A549 (cell line): ENCODE measurements around the gene CUEDC2. TPM values are rescaled to one million over a fixed set of nuclear protein-coding genes. Genes with fewer than 3 reads are reported as not detected.

Experiments used
- ATAC-seq, 2 experiments: fragments of 200-7000 bp in 1 of 2; fragments of >200 bp in 1 of 2; cut with Nextera tagmentation in 1 of 2; cut with Tn5 transposase in 1 of 2; 3 replicates each; pipeline versions ENCODE4 v1.8.0 to v1.9.1; 2018 to 2020; ENCODE audit warnings: mild to moderate bottlenecking in 1 of 2, moderate library complexity in 1 of 2
- CTCF ChIA-PET: fragments of 300-600 bp; sonication (Branson Sonifier 250); formaldehyde crosslinking; extraction: SDS; loops from one replicate; lab custom pipeline; 2021; ENCODE audit warnings: antibody characterized with exemption, inconsistent platforms; lab: Yijun Ruan, JAX
- POLR2A ChIA-PET: fragments of 350-600 bp; formaldehyde crosslinking; extraction: SDS; loops from one replicate; lab custom pipeline; 2021; ENCODE audit warnings: antibody characterized with exemption, inconsistent platforms; lab: Yijun Ruan, JAX
- DNase-seq, 2 experiments: peaks; one replicate each; pipeline versions ENCODE4 v3.0.0 to v3.0.0-alpha.2; 2011 to 2016; ENCODE audit warnings: low read depth in 1 of 2, low spot score in 1 of 2
- FAIRE-seq: peaks from 2 replicates; lab custom pipeline; 2011; peaks lifted over from hg19 to GRCh38; lab: Jason Lieb, UNC
- H3K27ac ChIP-seq, 2 experiments: fragments of >200 bp; sonication (Bioruptor Twin); formaldehyde crosslinking; 3 replicates each; pipeline ENCODE4 v1.5.1; 2016 to 2017
- H3K4me1 ChIP-seq: fragments of >200 bp; sonication (Bioruptor Twin); formaldehyde crosslinking; 3 replicates; pipeline ENCODE4 v1.6.1; 2016
- H3K4me2 ChIP-seq: fragments of >200 bp; sonication (Bioruptor Twin); formaldehyde crosslinking; 3 replicates; pipeline ENCODE4 v1.6.1; 2016
- H3K4me3 ChIP-seq: fragments of >200 bp; sonication (Bioruptor Twin); formaldehyde crosslinking; 3 replicates; pipeline ENCODE4 v1.5.1; 2016
- H3K9me3 ChIP-seq: fragments of >200 bp; sonication (Bioruptor Twin); formaldehyde crosslinking; 3 replicates; pipeline ENCODE4 v1.6.1; 2016
- BHLHE40 ChIP-seq: IDR thresholded peaks from 2 replicates; pipeline ENCODE4 v1.6.1; 2012; ENCODE audit warnings: low read depth, low read length, inconsistent platforms
- CBX2 ChIP-seq: fragments of 200-600 bp; sonication (generic); IDR thresholded peaks from 2 replicates; pipeline ENCODE4 v1.6.1; 2016; ENCODE audit warnings: low read depth, mild to moderate bottlenecking, borderline replicate concordance
- CHD2 ChIP-seq: fragments of 150-350 bp; IDR thresholded peaks from 2 replicates; pipeline ENCODE4 v1.6.1; 2014; ENCODE audit warnings: low read length; ENCODE audit not compliant: partially characterized antibody
- EHF ChIP-seq: fragments of 250-450 bp; sonication (Bioruptor Pico); IDR thresholded peaks from 2 replicates; pipeline ENCODE4 v1.5.0; 2020; ENCODE audit warnings: mild to moderate bottlenecking
- ESRRA ChIP-seq: fragments of 150-350 bp; IDR thresholded peaks from 2 replicates; pipeline ENCODE4 v1.6.1; 2014; ENCODE audit warnings: mild to moderate bottlenecking, low read length, borderline replicate concordance
- GATA3 ChIP-seq: IDR thresholded peaks from 2 replicates; pipeline ENCODE4 v1.6.1; 2012; ENCODE audit warnings: borderline replicate concordance
- HDAC2 ChIP-seq: fragments of 200-600 bp; sonication (generic); IDR thresholded peaks from 2 replicates; pipeline ENCODE4 v1.6.1; 2016
- HOXB13 ChIP-seq: fragments of 250-450 bp; sonication (Bioruptor Pico); IDR thresholded peaks from 2 replicates; pipeline ENCODE4 v1.5.0; 2020; ENCODE audit warnings: low read depth, mild to moderate bottlenecking, moderate library complexity
- HOXB5 ChIP-seq: fragments of 250-450 bp; sonication (Bioruptor Pico); IDR thresholded peaks from 2 replicates; pipeline ENCODE4 v1.5.0; 2020; ENCODE audit warnings: mild to moderate bottlenecking, moderate library complexity
- JUN ChIP-seq, 2 experiments: fragments of >200 bp; sonication (Bioruptor Twin); formaldehyde crosslinking; IDR thresholded peaks; 2 replicates in 1 of 2; 3 replicates in 1 of 2; pipeline ENCODE4 v1.6.1; 2016 to 2017
- KDM1A ChIP-seq: fragments of 200-600 bp; sonication (generic); IDR thresholded peaks from 2 replicates; pipeline ENCODE4 v1.6.1; 2016; ENCODE audit warnings: low read depth, mild to moderate bottlenecking
- KDM5A ChIP-seq: fragments of 200-600 bp; sonication (generic); IDR thresholded peaks from 2 replicates; pipeline ENCODE4 v1.6.1; 2016; ENCODE audit warnings: antibody characterized with exemption, mild to moderate bottlenecking
- MAFK ChIP-seq: fragments of 450-650 bp; IDR thresholded peaks from 2 replicates; pipeline ENCODE4 v1.6.1; 2014; ENCODE audit not compliant: partially characterized antibody
- NFE2L2 ChIP-seq: fragments of 150-350 bp; conservative IDR thresholded peaks from 2 replicates; pipeline ENCODE4 v1.6.1; 2014; ENCODE audit warnings: low read length
- PHF8 ChIP-seq: fragments of 200-600 bp; sonication (generic); IDR thresholded peaks from 2 replicates; pipeline ENCODE4 v1.6.1; 2016; ENCODE audit warnings: low read depth, mild to moderate bottlenecking, antibody characterized with exemption, moderate library complexity, borderline replicate concordance
- RAD21 ChIP-seq, 2 experiments: fragments of >200 bp in 1 of 2; sonication (Bioruptor Twin) in 1 of 2; formaldehyde crosslinking in 1 of 2; IDR thresholded peaks in 1 of 2; conservative IDR thresholded peaks in 1 of 2; 2 replicates in 1 of 2; 3 replicates in 1 of 2; pipeline ENCODE4 v1.6.1; 2012 to 2018; ENCODE audit warnings: inconsistent platforms in 1 of 2
- RARB ChIP-seq: fragments of 250-450 bp; sonication (Bioruptor Pico); IDR thresholded peaks from 2 replicates; pipeline ENCODE4 v1.8.0; 2021; ENCODE audit warnings: mild to moderate bottlenecking, moderate library complexity
- RCOR1 ChIP-seq: fragments of 150-350 bp; IDR thresholded peaks from 2 replicates; pipeline ENCODE4 v1.6.1; 2014; ENCODE audit warnings: antibody characterized with exemption, low read length, low read depth
- RFX5 ChIP-seq: fragments of 450-650 bp; IDR thresholded peaks from 2 replicates; pipeline ENCODE4 v1.7.1; 2014; ENCODE audit warnings: antibody characterized with exemption, mild to moderate bottlenecking, moderate library complexity
- RNF2 ChIP-seq: fragments of 200-600 bp; sonication (generic); IDR thresholded peaks from 2 replicates; pipeline ENCODE4 v1.6.1; 2016; ENCODE audit warnings: low read depth, mild to moderate bottlenecking, antibody characterized with exemption, moderate library complexity, borderline replicate concordance
- SREBF2 ChIP-seq: fragments of 450-650 bp; IDR thresholded peaks from 2 replicates; pipeline ENCODE4 v1.6.1; 2014; ENCODE audit warnings: mild to moderate bottlenecking, moderate library complexity
- TFCP2L1 ChIP-seq: fragments of 250-450 bp; sonication (Bioruptor Pico); IDR thresholded peaks from 2 replicates; pipeline ENCODE4 v1.5.0; 2021; ENCODE audit warnings: mild to moderate bottlenecking
- ZC3H11A ChIP-seq: fragments of 450-650 bp; IDR thresholded peaks from 2 replicates; pipeline ENCODE4 v1.6.1; 2014; ENCODE audit warnings: antibody characterized with exemption, mild to moderate bottlenecking
- ZNF302 ChIP-seq: fragments of 250-450 bp; sonication (Bioruptor Pico); IDR thresholded peaks from 2 replicates; pipeline ENCODE4 v1.9.0; 2021; ENCODE audit warnings: inconsistent platforms, mild to moderate bottlenecking, moderate library complexity
- ZSCAN20 ChIP-seq: fragments of 250-450 bp; sonication (Bioruptor Pico); IDR thresholded peaks from 2 replicates; pipeline ENCODE4 v1.8.0; 2022; ENCODE audit warnings: mild to moderate bottlenecking, moderate library complexity
- WGBS: methylation state at CpG from one replicate; pipeline ENCODE4 v1.1.6; 2017; ENCODE audit errors: missing lambda C conversion rate; 5-methylcytosine and 5-hydroxymethylcytosine counted together
- polyA plus RNA-seq, 4 experiments: library from polyadenylated mRNA; depleted of rRNA in 3 of 4; stranded (reverse); fragments of >200 nt; fragmentation: RNase III in 1 of 4; extraction: RNeasy Plus Mini Kit Qiagen cat#74134 plus additional on column Dnase treatment in 1 of 4; gene quantifications; 2 replicates in 3 of 4; 3 replicates in 1 of 4; pipeline ENCODE4 v1.2.3, GENCODE V29; 2011 to 2017
- TF ChIP-seq, protein P1 (sequence below): IDR thresholded peaks from 2 replicates; pipeline ENCODE4 v1.6.1; 2012; ENCODE audit warnings: low read depth, borderline replicate concordance
- TF ChIP-seq, protein P2 (sequence below): fragments of >200 bp; sonication (Bioruptor Twin); formaldehyde crosslinking; IDR thresholded peaks from 3 replicates; pipeline ENCODE4 v1.6.1; 2016
- TF ChIP-seq, protein P3 (sequence below): IDR thresholded peaks from 2 replicates; pipeline ENCODE4 v1.6.1; 2012

Gene CUEDC2
- polyA plus RNA-seq, 2 of the 4 experiments (the other 2 are of a cell fraction) = 43.7 to 67.4 TPM

DNA sequence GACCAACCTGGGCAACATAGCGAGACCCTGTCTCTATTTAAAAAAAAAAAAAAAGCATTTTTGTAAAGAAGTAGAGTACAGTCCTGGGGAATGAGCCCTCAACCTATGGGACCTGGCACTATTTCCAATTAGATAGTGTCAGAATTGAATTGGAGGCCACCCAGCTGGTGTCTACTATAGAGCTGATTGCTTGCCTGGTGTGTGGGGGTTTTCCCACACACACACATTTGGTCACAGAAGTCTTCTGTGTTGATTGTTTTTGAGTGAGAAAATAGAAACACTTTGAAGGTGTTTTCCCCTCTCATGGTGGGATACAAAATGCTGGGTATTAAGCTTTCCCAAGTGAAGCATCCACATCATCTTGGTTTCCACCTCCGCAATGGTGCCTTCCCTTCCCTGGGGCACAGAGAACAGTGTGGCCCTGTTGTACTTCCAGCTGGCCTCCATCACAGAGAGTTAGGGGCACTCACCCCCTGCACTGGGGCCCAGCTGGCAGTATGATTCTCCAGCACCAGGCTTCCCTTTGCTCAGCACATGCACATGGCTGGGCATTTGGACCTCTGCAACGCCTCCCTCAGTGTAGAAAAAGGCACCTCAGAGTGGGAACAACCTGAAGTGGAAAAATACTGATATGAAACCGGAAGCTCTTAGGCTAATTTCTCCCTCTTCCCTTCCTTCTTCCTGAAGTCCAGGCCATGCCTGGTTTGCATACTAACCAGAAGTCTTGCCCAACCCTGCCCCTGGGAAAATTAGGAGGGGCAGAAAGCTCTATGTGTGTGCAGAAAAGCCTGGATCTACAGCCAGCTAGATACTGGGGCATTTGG lies 47.6 kb downstream of the CUEDC2 start:
- TF ChIP-seq CBX2 = no peak
- TF ChIP-seq GATA3 = no peak
- ATAC-seq (peak; percentile 23 to 30; a peak in 4 of 6 replicates), DNase-seq (no peak), FAIRE-seq (no peak)
- CTCF ChIA-PET = interaction anchor here (0.5 to 12.6 kb wide), 17 partner anchors 10 to 1373 kb away, joined by 3 to 133 read pairs (median 5); partner anchors contain the start of gene NFKB2
- 74% methylated on average over 4 of the region's 4 CpGs for WGBS
- Histone ChIP-seq H3K27ac (no peak overlapping the region), H3K9me3 (no peaks in the 10 kb centered on the region), H3K4me2 (no peak overlapping the region), H3K4me3 (no peak overlapping the region), H3K4me1 (no peaks in the 10 kb centered on the region)
- POLR2A ChIA-PET = interaction anchor here (0.9 kb wide), 1 partner anchor 14 kb away, joined by 4 read pairs; no protein-coding TSS in a partner anchor

DNA sequence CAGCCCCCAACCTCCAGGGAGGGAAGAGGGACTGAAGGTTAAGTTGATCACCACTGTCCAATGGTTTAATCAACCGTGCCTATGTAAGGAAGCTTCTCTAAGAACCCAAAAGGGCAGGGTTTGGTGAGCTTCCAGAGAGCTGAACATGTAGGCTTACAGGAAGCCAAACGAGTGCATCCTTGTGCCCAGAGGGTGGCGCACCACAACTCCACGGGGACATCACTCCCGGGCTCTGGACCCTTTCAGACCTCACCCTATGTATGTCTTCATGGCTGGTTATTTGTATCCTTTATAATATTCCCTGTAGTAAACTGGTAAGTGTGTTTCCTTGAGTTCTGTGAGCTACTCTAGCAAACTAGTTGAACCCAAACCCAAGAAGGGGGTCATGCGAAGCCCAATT lies 48.3 kb downstream of the CUEDC2 start:
- no peak overlapping the region for H3K4me3 ChIP-seq
- WGBS = 67% methylated on average over 6 of the region's 6 CpGs
- H3K4me2 ChIP-seq = no peak overlapping the region
- TF ChIP-seq PHF8 = no peak
- no peak for TF ChIP-seq RFX5
- no peak for TF ChIP-seq EHF (CRISPR knock-in tag)
- TF ChIP-seq ESRRA = no peak
- no peak for TF ChIP-seq NFE2L2
- no peak for TF ChIP-seq MAFK
- TF ChIP-seq HOXB5 (CRISPR knock-in tag) = no peak
- TF ChIP-seq RARB (CRISPR knock-in tag) = no peak
- FAIRE-seq (no peak), ATAC-seq (peak in 1 of 2 experiments; percentile 63; a peak in 3 of 6 replicates), DNase-seq (no peak)
- H3K9me3 ChIP-seq = no peaks in the 10 kb centered on the region
- H3K27ac ChIP-seq = no peak overlapping the region
- no peaks in the 10 kb centered on the region for H3K4me1 ChIP-seq
- ChIA-PET POLR2A (interaction anchor here (0.9 kb wide), 1 partner anchor 15 kb away, joined by 4 read pairs; no protein-coding TSS in a partner anchor), CTCF (interaction anchor here (0.6 to 12.6 kb wide), 11 partner anchors 10 to 153 kb away, joined by 3 to 133 read pairs (median 10); partner anchors contain the start of gene NFKB2)

DNA sequence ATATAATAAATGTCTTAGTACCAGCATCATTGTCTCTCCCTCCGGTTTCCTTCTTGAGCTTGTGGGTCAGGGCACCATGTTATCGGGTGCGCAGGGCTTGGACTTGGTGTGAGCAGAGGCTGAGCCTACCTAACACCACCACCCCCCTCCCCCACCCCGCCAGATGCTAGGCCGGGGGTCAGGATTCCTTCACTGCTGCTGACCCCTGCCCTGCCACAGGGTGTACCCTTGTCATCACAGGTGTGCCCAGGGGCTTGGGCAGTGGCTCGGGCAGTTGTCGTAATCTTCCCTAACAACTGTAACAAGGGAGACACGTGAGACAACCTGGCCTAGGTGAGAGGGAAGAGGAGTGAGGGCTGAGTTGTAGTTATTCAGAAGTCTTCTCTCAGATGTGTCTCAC lies 49.5 kb downstream of the CUEDC2 start:
- WGBS = 99% methylated on average over 6 of the region's 8 CpGs
- FAIRE-seq = no peak
- POLR2A ChIA-PET = interaction anchor here (0.6 kb wide), 1 partner anchor 21 kb away, joined by 3 read pairs; no protein-coding TSS in a partner anchor
- Histone ChIP-seq H3K4me1 (no peaks in the 10 kb centered on the region), H3K27ac (no peak overlapping the region), H3K9me3 (no peaks in the 10 kb centered on the region), H3K4me3 (no peak overlapping the region), H3K4me2 (no peak overlapping the region)
- TF ChIP-seq RFX5 (no peak), RCOR1 (no peak), CHD2 (no peak), RAD21 (conservative IDR thresholded peaks at IDR 0.05 in 1 of 2, IDR thresholded peaks at IDR 0.05 in 1 of 2) (no peak), KDM5A (no peak), ZSCAN20 (CRISPR knock-in tag) (no peak)
- no peak for DNase-seq
- CTCF ChIA-PET = interaction anchor here (1.8 to 12.6 kb wide), 6 partner anchors 9 to 152 kb away, joined by 4 to 133 read pairs (median 46); partner anchors contain the start of gene NFKB2
- ATAC-seq = no peak

DNA sequence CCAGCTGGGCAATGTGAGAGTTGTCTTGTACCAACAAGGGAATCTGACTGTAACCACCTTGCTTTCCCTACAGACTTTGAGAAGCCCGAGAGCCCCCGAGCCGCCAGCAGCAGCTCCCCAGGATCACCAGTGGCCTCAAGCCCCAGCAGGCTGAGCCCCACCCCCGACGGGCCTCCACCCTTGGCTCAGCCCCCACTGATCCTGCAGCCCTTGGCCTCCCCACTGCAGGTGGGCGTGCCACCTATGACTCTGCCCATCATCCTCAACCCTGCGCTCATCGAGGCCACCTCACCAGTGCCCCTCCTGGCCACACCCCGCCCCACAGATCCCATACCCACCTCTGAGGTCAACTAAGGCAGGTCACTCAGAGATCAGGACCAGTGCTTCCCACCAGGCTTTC lies 50.4 kb downstream of the CUEDC2 start:
- no peak for TF ChIP-seq RFX5
- TF ChIP-seq, protein P1, sequence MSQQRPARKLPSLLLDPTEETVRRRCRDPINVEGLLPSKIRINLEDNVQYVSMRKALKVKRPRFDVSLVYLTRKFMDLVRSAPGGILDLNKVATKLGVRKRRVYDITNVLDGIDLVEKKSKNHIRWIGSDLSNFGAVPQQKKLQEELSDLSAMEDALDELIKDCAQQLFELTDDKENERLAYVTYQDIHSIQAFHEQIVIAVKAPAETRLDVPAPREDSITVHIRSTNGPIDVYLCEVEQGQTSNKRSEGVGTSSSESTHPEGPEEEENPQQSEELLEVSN = no peak
- no peak for TF ChIP-seq RCOR1
- TF ChIP-seq BHLHE40 = no peak
- no peak for TF ChIP-seq HOXB13 (CRISPR knock-in tag)
- TF ChIP-seq, protein P2, sequence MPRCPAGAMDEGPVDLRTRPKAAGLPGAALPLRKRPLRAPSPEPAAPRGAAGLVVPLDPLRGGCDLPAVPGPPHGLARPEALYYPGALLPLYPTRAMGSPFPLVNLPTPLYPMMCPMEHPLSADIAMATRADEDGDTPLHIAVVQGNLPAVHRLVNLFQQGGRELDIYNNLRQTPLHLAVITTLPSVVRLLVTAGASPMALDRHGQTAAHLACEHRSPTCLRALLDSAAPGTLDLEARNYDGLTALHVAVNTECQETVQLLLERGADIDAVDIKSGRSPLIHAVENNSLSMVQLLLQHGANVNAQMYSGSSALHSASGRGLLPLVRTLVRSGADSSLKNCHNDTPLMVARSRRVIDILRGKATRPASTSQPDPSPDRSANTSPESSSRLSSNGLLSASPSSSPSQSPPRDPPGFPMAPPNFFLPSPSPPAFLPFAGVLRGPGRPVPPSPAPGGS = no peak
- no peak for TF ChIP-seq KDM1A
- TF ChIP-seq RNF2 = no peak
- no peak for TF ChIP-seq ZNF302
- TF ChIP-seq RARB (CRISPR knock-in tag) = no peak
- TF ChIP-seq ZC3H11A = no peak
- TF ChIP-seq JUN (IDR thresholded peaks at IDR 0.05) = no peak
- TF ChIP-seq HDAC2 = no peak
- TF ChIP-seq SREBF2 = no peak
- no peak for TF ChIP-seq TFCP2L1 (CRISPR knock-in tag)
- TF ChIP-seq HOXB5 (CRISPR knock-in tag) = no peak
- TF ChIP-seq, protein P3, sequence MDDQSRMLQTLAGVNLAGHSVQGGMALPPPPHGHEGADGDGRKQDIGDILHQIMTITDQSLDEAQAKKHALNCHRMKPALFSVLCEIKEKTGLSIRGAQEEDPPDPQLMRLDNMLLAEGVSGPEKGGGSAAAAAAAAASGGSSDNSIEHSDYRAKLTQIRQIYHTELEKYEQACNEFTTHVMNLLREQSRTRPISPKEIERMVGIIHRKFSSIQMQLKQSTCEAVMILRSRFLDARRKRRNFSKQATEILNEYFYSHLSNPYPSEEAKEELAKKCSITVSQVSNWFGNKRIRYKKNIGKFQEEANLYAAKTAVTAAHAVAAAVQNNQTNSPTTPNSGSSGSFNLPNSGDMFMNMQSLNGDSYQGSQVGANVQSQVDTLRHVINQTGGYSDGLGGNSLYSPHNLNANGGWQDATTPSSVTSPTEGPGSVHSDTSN = no peak
- no peak for TF ChIP-seq KDM5A
- TF ChIP-seq, all 56 proteins: peak for 0
- Histone ChIP-seq H3K9me3 (no peaks in the 10 kb centered on the region), H3K27ac (no peak overlapping the region), H3K4me1 (no peaks in the 10 kb centered on the region), H3K4me3 (no peak overlapping the region), H3K4me2 (no peak overlapping the region)
- WGBS = 97% methylated on average over 9 of the region's 9 CpGs
- ChIA-PET CTCF (interaction anchor here (0.7 to 17.7 kb wide), 9 partner anchors 8 to 213 kb away, joined by 3 to 140 read pairs (median 6); partner anchors contain the start of genes ELOVL3 and NFKB2), POLR2A (interaction anchor here (0.6 kb wide), 1 partner anchor 563 kb away, joined by 3 read pairs; no protein-coding TSS in a partner anchor)
- FAIRE-seq (no peak), DNase-seq (no peak), ATAC-seq (no peak)
